Liver (tissue), 9 donors: Measurements from ENCODE around the gene KCNMA1. TPM values are rescaled to one million over a fixed set of nuclear protein-coding genes. Genes with fewer than 3 reads are reported as not detected.

Experiments used
- DNase-seq: peaks from one replicate; pipeline ENCODE4 v3.0.0-alpha.2; 2017; ENCODE audit warnings: low spot score
- H3K27ac ChIP-seq, 2 donors: one replicate each; pipeline ENCODE4 v1.7.0; 2013; ENCODE audit warnings: inconsistent platforms in 2 of 2, low read length in 2 of 2, control low read depth in 1 of 2, low read depth in 1 of 2, mild to moderate bottlenecking in 1 of 2
- H3K27me3 ChIP-seq, 4 donors: one replicate each; pipeline versions ENCODE4 v1.6.1 to v1.7.0; 2013; ENCODE audit warnings: low read length in 3 of 4, inconsistent platforms in 1 of 4, mild to moderate bottlenecking in 1 of 4, moderate library complexity in 1 of 4; ENCODE audit not compliant: control insufficient read depth in 4 of 4, insufficient read depth in 4 of 4
- H3K36me3 ChIP-seq, 4 donors: one replicate each; pipeline versions ENCODE4 v1.6.1 to v1.7.0; 2013; ENCODE audit warnings: low read length in 3 of 4, mild to moderate bottlenecking in 3 of 4, low read depth in 1 of 4, moderate library complexity in 1 of 4; ENCODE audit not compliant: control insufficient read depth in 4 of 4, insufficient read depth in 3 of 4
- H3K4me1 ChIP-seq, 4 donors: one replicate each; pipeline versions ENCODE4 v1.6.1 to v1.7.0; 2013; ENCODE audit warnings: low read length in 3 of 4, mild to moderate bottlenecking in 3 of 4, moderate library complexity in 1 of 4; ENCODE audit not compliant: control insufficient read depth in 4 of 4, insufficient read depth in 4 of 4
- H3K4me3 ChIP-seq, 3 donors: one replicate each; pipeline versions ENCODE4 v1.6.1 to v1.7.0; 2013; ENCODE audit warnings: low read length in 3 of 3, control low read depth in 1 of 3, low read depth in 1 of 3, mild to moderate bottlenecking in 1 of 3
- H3K9ac ChIP-seq, 2 donors: one replicate each; pipeline ENCODE4 v1.7.0; 2013; ENCODE audit warnings: low read length in 2 of 2, mild to moderate bottlenecking in 2 of 2, moderate library complexity in 2 of 2, control low read depth in 1 of 2, low read depth in 1 of 2
- H3K9me3 ChIP-seq, 4 donors: one replicate each; pipeline versions ENCODE4 v1.6.1 to v1.7.0; 2013; ENCODE audit warnings: low read length in 3 of 4; ENCODE audit not compliant: control insufficient read depth in 4 of 4
- ATF3 ChIP-seq: IDR thresholded peaks from 2 replicates; pipeline ENCODE4 v1.6.1; 2016; ENCODE audit warnings: antibody characterized with exemption
- CTCF ChIP-seq: fragments of 150-350 bp; IDR thresholded peaks from 2 replicates; pipeline ENCODE4 v1.5.1; 2017; ENCODE audit warnings: improper control_type of control experiment, low read depth, low read length; ENCODE audit not compliant: missing input control
- EGR1 ChIP-seq, 2 donors: IDR thresholded peaks; 2 replicates each; pipeline ENCODE4 v1.6.1; 2016 to 2018; ENCODE audit warnings: antibody characterized with exemption in 2 of 2, low read depth in 2 of 2
- FOXA1 ChIP-seq: IDR thresholded peaks from 2 replicates; pipeline ENCODE4 v1.6.1; 2016; ENCODE audit warnings: antibody characterized with exemption
- FOXA2 ChIP-seq: IDR thresholded peaks from 2 replicates; pipeline ENCODE4 v1.6.1; 2016; ENCODE audit warnings: antibody characterized with exemption
- GABPA ChIP-seq, 2 donors: IDR thresholded peaks in 1 of 2; conservative IDR thresholded peaks in 1 of 2; 2 replicates each; pipeline ENCODE4 v1.6.1; 2016; ENCODE audit warnings: antibody characterized with exemption in 2 of 2, mild to moderate bottlenecking in 1 of 2, moderate library complexity in 1 of 2
- HNF4A ChIP-seq, 2 donors: conservative IDR thresholded peaks; 2 replicates each; pipeline ENCODE4 v1.6.1; 2016; ENCODE audit warnings: antibody characterized with exemption in 2 of 2, mild to moderate bottlenecking in 2 of 2
- HNF4G ChIP-seq: IDR thresholded peaks from 2 replicates; pipeline ENCODE4 v1.6.1; 2016; ENCODE audit warnings: antibody characterized with exemption
- JUND ChIP-seq, 2 donors: IDR thresholded peaks; 2 replicates each; pipeline ENCODE4 v1.6.1; 2016; ENCODE audit warnings: antibody characterized with exemption in 2 of 2
- MAX ChIP-seq: IDR thresholded peaks from 2 replicates; pipeline ENCODE4 v1.6.1; 2016; ENCODE audit warnings: antibody characterized with exemption
- NR2F2 ChIP-seq: IDR thresholded peaks from 2 replicates; pipeline ENCODE4 v1.6.1; 2016; ENCODE audit warnings: antibody characterized with exemption
- RAD21 ChIP-seq, 2 donors: IDR thresholded peaks; 2 replicates each; pipeline ENCODE4 v1.6.1; 2016; ENCODE audit warnings: antibody characterized with exemption in 2 of 2, mild to moderate bottlenecking in 2 of 2
- REST ChIP-seq: IDR thresholded peaks from 2 replicates; pipeline ENCODE4 v1.6.1; 2016; ENCODE audit warnings: antibody characterized with exemption, mild to moderate bottlenecking
- RXRA ChIP-seq, 2 donors: IDR thresholded peaks; 2 replicates each; pipeline ENCODE4 v1.6.1; 2017 to 2018; ENCODE audit warnings: antibody characterized with exemption in 2 of 2, mild to moderate bottlenecking in 1 of 2
- SP1 ChIP-seq: IDR thresholded peaks from 2 replicates; pipeline ENCODE4 v1.6.1; 2018; ENCODE audit warnings: antibody characterized with exemption, mild to moderate bottlenecking
- TAF1 ChIP-seq: conservative IDR thresholded peaks from 2 replicates; pipeline ENCODE4 v1.6.1; 2016; ENCODE audit warnings: antibody characterized with exemption, mild to moderate bottlenecking
- YY1 ChIP-seq: IDR thresholded peaks from 2 replicates; pipeline ENCODE4 v1.6.1; 2016; ENCODE audit warnings: antibody characterized with exemption, mild to moderate bottlenecking
- ZBTB33 ChIP-seq: IDR thresholded peaks from 2 replicates; pipeline ENCODE4 v1.6.1; 2016; ENCODE audit warnings: antibody characterized with exemption
- WGBS: extraction: QIAGEN DNeasy Blood & Tissue Kit; methylation state at CpG from one replicate; pipeline ENCODE4 v1.1.7; 2013; 5-methylcytosine and 5-hydroxymethylcytosine counted together
- polyA plus RNA-seq, 2 donors: library from polyadenylated mRNA; stranded (reverse) in 1 of 2; unstranded in 1 of 2; fragments of 200-250 nt in 1 of 2; fragments of >200 nt in 1 of 2; fragmentation: Nextera tagmentation in 1 of 2; extraction: Ambion mirVana in 1 of 2; gene quantifications; one replicate each; pipeline versions ENCODE4 v1.2.1 to v1.2.3, GENCODE V29; 2013 to 2015
- total RNA-seq, 2 donors: library from RNA; depleted of rRNA; stranded (reverse); fragments of >200 nt; gene quantifications; one replicate each; pipeline ENCODE4 v1.2.3, GENCODE V29; 2014
- donor health status: healthy.
- donor health status: healthy.
- donor health status: healthy.
- donor health status: healthy.
- donor health status: healthy.

KCNMA1 gene
- total and polyA plus RNA-seq, 4 donors = 2.5 to 9.7 (median 4.7) TPM

- Histone ChIP-seq H3K4me1 (peaks cover 4 to 41% (median 34%) of the 10 kb centered on the region in 4 donors), H3K27me3 (no peaks in the 10 kb centered on the region), H3K4me3 (no peak overlapping the region), H3K9me3 (no peaks in the 10 kb centered on the region), H3K9ac (no peak overlapping the region), H3K36me3 (no peaks in the 10 kb centered on the region), H3K27ac (no peak overlapping the region)
- no peak for DNase-seq
- WGBS = 70% methylated on average over 6 of the region's 6 CpGs
- TF ChIP-seq ZBTB33 = no peak
- no peak for TF ChIP-seq REST
- TF ChIP-seq FOXA2 = no peak
- TF ChIP-seq ATF3 = no peak
- no peak for TF ChIP-seq EGR1 (IDR thresholded peaks at IDR 0.05; ENCODE audit: low read depth in 2 of 2)
- TF ChIP-seq SP1 = peak; percentile 33
- TF ChIP-seq HNF4A (conservative IDR thresholded peaks at IDR 0.05) = peak in 1 of 2 donors; percentile 42
- TF ChIP-seq GABPA (IDR thresholded peaks at IDR 0.05 in 1 of 2, conservative IDR thresholded peaks at IDR 0.05 in 1 of 2) = no peak
- TF ChIP-seq TAF1 = no peak
- no peak for TF ChIP-seq MAX
- no peak for TF ChIP-seq NR2F2
- no peak for TF ChIP-seq JUND (IDR thresholded peaks at IDR 0.05)
- no peak for TF ChIP-seq FOXA1
- TF ChIP-seq CTCF = no peak
- no peak for TF ChIP-seq HNF4G
- TF ChIP-seq RAD21 (IDR thresholded peaks at IDR 0.05) = peak; percentile 21 to 30
- no peak for TF ChIP-seq YY1
- TF ChIP-seq RXRA (IDR thresholded peaks at IDR 0.05) = peak; percentile 64 to 73
Observed at GRCh38 chr10:77377678-77378352, 259.8 kb downstream of the KCNMA1 start.
